22Rv1 (cell line): ENCODE data around the gene CNTN1.

Source experiments
- CTCF ChIP-seq: fragments of 450-650 bp; IDR thresholded peaks from 2 replicates; pipeline ENCODE4 v1.5.1; 2017; ENCODE audit warnings: mild to moderate bottlenecking
- ZFX ChIP-seq: fragments of 450-650 bp; IDR thresholded peaks from 2 replicates; pipeline ENCODE4 v1.6.1; 2017; ENCODE audit warnings: antibody characterized with exemption, borderline replicate concordance

GRCh38 chr12:40921563-40922163, 229.4 kb downstream of the CNTN1 start:
- TF ChIP-seq CTCF (peak; percentile 84), ZFX (no peak)
